ENCODE results near the gene MYL6. TPM values are rescaled to one million over a fixed set of nuclear protein-coding genes. Genes with fewer than 3 reads are reported as not detected.
A peak's percentile ranks its signal among the peaks of the same experiment; 100 is the strongest.

Gene MYL6
- total and polyA plus RNA-seq, 9 of the 15 experiments (the other 6 are each of a cell fraction or from before 2014, with no cell fraction given), result 557 to 1,664 (median 958) TPM

DNA sequence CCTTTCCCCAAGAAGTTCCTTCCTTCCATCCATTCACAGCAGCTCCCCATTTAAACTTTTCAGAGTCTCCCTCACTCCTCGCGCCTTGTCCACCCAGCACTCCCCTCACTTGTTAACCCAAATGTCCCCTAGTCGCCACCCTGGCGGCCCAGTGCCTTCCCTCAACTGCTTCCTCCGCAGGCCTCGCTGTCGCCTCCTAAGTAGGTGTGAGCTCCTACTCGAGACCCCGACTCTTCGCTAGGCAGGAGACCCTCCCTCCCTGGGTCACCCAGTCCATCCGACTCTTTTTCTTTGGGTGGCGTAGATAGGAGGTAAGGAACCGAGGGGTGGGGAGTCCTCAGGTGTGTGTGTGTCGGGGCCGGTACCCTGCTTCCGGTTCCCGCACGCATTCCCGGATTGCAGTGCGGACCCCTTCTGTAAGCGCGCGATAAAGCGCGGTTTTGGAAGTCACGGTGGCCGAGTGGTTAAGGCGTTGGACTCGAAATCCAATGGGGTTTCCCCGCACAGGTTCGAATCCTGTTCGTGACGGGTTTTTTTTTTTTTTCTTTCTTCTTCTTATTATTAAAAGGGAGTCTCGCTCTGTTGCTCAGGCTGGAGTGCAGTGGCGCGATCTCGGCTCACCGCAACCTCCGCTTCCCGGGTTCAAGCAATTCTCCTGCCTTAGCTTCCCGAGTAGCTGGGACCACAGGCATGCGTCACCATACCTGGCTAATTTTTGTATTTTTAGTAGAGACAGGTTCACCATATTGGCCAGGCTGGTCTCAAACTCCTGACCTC is 31.9 kb downstream of the MYL6 start (continued):
- TF ChIP-seq, protein P1, sequence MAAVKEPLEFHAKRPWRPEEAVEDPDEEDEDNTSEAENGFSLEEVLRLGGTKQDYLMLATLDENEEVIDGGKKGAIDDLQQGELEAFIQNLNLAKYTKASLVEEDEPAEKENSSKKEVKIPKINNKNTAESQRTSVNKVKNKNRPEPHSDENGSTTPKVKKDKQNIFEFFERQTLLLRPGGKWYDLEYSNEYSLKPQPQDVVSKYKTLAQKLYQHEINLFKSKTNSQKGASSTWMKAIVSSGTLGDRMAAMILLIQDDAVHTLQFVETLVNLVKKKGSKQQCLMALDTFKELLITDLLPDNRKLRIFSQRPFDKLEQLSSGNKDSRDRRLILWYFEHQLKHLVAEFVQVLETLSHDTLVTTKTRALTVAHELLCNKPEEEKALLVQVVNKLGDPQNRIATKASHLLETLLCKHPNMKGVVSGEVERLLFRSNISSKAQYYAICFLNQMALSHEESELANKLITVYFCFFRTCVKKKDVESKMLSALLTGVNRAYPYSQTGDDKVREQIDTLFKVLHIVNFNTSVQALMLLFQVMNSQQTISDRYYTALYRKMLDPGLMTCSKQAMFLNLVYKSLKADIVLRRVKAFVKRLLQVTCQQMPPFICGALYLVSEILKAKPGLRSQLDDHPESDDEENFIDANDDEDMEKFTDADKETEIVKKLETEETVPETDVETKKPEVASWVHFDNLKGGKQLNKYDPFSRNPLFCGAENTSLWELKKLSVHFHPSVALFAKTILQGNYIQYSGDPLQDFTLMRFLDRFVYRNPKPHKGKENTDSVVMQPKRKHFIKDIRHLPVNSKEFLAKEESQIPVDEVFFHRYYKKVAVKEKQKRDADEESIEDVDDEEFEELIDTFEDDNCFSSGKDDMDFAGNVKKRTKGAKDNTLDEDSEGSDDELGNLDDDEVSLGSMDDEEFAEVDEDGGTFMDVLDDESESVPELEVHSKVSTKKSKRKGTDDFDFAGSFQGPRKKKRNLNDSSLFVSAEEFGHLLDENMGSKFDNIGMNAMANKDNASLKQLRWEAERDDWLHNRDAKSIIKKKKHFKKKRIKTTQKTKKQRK (IDR thresholded peaks at IDR 0.05; ENCODE audit: borderline replicate concordance, low read depth, low read length), result no peak
- TF ChIP-seq POLR2A (conservative IDR thresholded peaks at IDR 0.05) (peak; percentile 68), SRF (CRISPR knock-in tag; IDR thresholded peaks at IDR 0.05) (peak in 1 of 2 experiments; percentile 65; a peak in 1 of 4 replicates), ZNF232 (CRISPR knock-in tag; IDR thresholded peaks at IDR 0.05) (no peak), ZNF707 (CRISPR knock-in tag; conservative IDR thresholded peaks at IDR 0.05) (no peak), ZNF584 (CRISPR knock-in tag; IDR thresholded peaks at IDR 0.05; ENCODE audit: low read depth) (no peak; the same call in 1 of the 2 replicates), POLR2G (IDR thresholded peaks at IDR 0.05; ENCODE audit: low read depth, low read length) (peak; percentile 70; the same call in 1 of the 2 replicates), ZNF695 (CRISPR knock-in tag; IDR thresholded peaks at IDR 0.05) (no peak), EP300 (IDR thresholded peaks at IDR 0.05; ENCODE audit: low read length) (peak; percentile 53), BMI1 (IDR thresholded peaks at IDR 0.05; ENCODE audit: low read length) (no peak), NCOA4 (IDR thresholded peaks at IDR 0.05; ENCODE audit: partially characterized antibody) (no peak), RAD21 (CRISPR knock-in tag; conservative IDR thresholded peaks at IDR 0.05 in 1 of 2, IDR thresholded peaks at IDR 0.05 in 1 of 2) (no peak), NFXL1 (CRISPR knock-in tag; IDR thresholded peaks at IDR 0.05) (no peak), YY1 (IDR thresholded peaks at IDR 0.05; ENCODE audit: borderline replicate concordance in 1 of 3, control insufficient read depth in 1 of 3, extremely low read depth in 1 of 3, insufficient read depth in 3 of 3, insufficient read length in 1 of 3, insufficient replicate concordance in 2 of 3, low read depth in 1 of 3, low read length in 2 of 3) (peak in 1 of 3 experiments; percentile 28), GATA2 (CRISPR knock-in tag; IDR thresholded peaks at IDR 0.05) (no peak), RBM25 (IDR thresholded peaks at IDR 0.05; ENCODE audit: low read depth, low read length, severe bottlenecking) (no peak)
- TF ChIP-seq, protein P2, sequence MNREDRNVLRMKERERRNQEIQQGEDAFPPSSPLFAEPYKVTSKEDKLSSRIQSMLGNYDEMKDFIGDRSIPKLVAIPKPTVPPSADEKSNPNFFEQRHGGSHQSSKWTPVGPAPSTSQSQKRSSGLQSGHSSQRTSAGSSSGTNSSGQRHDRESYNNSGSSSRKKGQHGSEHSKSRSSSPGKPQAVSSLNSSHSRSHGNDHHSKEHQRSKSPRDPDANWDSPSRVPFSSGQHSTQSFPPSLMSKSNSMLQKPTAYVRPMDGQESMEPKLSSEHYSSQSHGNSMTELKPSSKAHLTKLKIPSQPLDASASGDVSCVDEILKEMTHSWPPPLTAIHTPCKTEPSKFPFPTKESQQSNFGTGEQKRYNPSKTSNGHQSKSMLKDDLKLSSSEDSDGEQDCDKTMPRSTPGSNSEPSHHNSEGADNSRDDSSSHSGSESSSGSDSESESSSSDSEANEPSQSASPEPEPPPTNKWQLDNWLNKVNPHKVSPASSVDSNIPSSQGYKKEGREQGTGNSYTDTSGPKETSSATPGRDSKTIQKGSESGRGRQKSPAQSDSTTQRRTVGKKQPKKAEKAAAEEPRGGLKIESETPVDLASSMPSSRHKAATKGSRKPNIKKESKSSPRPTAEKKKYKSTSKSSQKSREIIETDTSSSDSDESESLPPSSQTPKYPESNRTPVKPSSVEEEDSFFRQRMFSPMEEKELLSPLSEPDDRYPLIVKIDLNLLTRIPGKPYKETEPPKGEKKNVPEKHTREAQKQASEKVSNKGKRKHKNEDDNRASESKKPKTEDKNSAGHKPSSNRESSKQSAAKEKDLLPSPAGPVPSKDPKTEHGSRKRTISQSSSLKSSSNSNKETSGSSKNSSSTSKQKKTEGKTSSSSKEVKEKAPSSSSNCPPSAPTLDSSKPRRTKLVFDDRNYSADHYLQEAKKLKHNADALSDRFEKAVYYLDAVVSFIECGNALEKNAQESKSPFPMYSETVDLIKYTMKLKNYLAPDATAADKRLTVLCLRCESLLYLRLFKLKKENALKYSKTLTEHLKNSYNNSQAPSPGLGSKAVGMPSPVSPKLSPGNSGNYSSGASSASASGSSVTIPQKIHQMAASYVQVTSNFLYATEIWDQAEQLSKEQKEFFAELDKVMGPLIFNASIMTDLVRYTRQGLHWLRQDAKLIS (CRISPR knock-in tag; IDR thresholded peaks at IDR 0.05), result peak; percentile 89; the same call in 1 of the 2 replicates
- TF ChIP-seq, protein P3, sequence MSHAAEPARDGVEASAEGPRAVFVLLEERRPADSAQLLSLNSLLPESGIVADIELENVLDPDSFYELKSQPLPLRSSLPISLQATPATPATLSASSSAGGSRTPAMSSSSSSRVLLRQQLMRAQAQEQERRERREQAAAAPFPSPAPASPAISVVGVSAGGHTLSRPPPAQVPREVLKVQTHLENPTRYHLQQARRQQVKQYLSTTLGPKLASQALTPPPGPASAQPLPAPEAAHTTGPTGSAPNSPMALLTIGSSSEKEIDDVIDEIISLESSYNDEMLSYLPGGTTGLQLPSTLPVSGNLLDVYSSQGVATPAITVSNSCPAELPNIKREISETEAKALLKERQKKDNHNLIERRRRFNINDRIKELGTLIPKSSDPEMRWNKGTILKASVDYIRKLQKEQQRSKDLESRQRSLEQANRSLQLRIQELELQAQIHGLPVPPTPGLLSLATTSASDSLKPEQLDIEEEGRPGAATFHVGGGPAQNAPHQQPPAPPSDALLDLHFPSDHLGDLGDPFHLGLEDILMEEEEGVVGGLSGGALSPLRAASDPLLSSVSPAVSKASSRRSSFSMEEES (CRISPR knock-in tag; IDR thresholded peaks at IDR 0.05), result no peak

All from K562 (cell line).